HL-60/S4 (cell line): ENCODE results near the gene CD4.

ENCODE experiments used
- in situ Hi-C: fragments of 300-500 bp; cut with MboI; formaldehyde crosslinking; loops from 2 replicates; pipeline ENCODE4 v1.14.3; 2022; ENCODE audit warnings: low sequenced_read_pairs

CD4 gene

DNA sequence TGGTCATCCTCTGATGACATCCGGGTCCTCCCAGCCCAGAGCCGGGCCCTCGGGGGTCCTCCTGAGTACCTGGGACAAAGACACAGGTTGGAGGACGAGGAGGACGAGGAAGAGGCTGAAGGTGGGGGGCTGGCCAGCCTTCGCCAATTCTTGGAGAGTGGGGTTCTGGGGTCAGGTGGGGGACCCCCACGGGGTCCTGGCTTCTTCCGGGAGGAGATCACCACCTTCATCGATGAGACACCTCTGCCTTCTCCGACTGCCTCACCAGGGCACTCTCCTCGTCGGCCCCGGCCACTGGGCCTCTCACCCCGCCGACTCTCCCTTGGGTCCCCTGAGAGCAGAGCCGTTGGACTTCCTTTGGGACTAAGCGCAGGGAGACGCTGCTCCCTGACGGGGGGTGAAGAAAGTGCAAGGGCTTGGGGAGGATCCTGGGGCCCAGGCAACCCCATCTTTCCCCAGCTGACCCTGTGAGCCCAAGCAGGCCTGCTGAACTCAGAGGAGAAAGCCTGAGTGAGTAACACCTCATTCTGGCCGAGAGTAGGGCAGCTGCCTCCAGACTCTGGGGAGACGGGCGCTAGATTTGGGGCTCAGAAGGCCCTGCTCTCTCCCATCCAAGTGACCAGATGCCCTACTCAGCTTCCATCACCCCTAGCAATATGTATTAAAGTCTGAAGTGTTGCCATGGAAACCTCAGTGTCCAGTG, 37.6 kb downstream of the CD4 start:
- in situ Hi-C loops, result loop anchor here (5.0 kb wide), 1 partner anchor 75 kb away; the partner anchor contains the start of gene MLF2

DNA sequence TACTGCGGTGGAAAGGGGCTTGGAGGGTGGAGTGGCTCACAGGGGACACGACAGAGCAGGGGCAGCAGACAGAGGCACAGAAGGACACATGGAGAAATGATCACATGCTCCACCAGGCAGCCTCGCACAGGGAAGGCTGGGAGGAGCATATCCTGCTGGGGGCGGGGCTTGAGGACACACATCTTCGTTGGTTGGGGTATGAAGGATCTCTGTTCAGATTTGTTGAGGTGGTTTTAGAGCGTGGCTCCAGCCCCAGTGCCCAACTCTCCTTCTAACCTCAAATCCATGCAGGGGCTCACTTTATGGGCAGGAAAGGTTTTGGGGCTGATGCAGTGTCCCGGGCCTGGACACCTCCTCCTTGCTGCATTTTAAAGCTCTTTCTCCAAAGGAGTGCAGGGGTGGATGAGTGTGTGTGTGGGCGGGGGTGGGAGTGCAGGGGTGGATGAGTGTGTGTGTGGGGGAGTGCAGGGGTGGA, 38.1 kb downstream of the CD4 start:
- in situ Hi-C loops, result loop anchor here (5.0 kb wide), 1 partner anchor 75 kb away; the partner anchor contains the start of gene MLF2

DNA sequence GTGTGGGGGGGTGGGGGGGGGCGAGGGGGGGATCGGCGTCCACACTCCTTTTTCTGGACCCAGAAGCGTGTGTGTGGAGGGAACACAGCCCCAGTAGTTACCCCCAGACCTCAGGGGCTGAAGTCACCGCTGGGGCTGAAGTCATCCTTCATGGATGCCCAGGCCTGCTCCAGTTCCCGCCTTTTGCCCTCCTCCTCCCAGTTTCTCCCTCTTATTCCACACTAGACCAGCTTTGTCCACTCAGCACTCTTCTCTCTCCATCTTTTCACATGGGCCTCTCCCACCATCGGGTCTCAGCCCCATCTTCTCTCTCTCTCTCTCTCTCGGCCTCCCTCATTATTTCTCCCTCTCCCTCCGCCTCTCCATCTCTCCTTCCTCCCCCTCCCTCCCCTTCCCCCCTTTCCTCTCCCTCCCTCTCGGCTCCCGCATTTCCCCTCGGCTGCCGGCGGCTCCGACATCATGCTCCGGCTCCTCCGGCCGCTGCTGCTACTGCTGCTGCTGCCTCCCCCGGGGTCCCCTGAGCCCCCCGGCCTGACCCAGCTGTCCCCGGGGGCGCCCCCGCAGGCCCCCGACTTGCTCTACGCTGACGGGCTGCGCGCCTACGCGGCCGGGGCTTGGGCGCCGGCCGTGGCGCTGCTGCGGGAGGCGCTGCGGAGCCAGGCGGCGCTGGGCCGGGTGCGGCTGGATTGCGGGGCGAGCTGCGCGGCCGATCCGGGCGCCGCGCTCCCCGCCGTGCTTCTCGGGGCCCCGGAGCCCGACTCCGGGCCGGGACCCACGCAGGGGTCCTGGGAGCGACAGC, 38.9 kb downstream of the CD4 start, which contains the start of gene P3H3:
P3H3 (plus strand) TSS at position 426 of the 799 bp plus-strand sequence; CDS start at position 460, 34 bp downstream.
- in situ Hi-C loops, result loop anchor here (5.0 kb wide), 1 partner anchor 76 kb away; the partner anchor contains the start of gene MLF2

DNA sequence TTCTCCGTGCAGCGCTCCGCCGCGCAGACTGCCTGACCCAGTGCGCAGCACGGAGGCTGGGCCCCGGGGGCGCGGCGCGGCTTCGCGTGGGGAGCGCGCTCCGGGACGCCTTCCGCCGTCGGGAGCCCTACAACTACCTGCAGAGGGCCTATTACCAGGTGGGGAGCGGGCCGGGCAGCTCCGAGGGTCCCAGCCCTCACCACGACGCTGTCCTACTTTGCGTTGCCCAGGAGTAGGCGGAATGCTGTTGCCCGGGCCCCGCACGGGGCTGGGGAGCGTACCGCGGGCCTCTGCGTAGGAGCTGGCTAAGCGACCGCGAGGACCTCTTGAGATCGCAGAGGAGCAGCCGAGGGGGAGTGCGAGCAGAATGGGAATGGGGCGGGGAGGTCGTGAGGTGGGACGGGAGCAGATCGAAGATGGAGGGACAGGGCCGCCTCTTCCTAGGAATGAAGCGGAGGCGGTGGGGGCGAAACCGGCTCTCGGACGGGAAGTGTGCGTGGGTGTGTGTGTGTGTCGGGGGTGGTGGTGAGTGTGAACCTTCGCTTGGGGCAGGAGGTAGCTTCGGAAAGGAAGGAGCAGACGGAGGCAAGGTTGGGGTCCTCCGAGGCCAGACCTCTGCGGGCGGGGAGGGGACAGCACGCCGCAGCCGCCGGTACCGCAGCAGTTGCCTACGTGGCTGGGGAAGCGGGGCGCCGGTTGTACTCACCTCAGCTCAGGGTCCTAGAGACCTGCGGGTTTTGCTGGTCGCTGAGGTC, 39.6 kb downstream of the CD4 start:
- in situ Hi-C loops, result loop anchor here (5.0 kb wide), 1 partner anchor 77 kb away; the partner anchor contains the start of gene MLF2

DNA sequence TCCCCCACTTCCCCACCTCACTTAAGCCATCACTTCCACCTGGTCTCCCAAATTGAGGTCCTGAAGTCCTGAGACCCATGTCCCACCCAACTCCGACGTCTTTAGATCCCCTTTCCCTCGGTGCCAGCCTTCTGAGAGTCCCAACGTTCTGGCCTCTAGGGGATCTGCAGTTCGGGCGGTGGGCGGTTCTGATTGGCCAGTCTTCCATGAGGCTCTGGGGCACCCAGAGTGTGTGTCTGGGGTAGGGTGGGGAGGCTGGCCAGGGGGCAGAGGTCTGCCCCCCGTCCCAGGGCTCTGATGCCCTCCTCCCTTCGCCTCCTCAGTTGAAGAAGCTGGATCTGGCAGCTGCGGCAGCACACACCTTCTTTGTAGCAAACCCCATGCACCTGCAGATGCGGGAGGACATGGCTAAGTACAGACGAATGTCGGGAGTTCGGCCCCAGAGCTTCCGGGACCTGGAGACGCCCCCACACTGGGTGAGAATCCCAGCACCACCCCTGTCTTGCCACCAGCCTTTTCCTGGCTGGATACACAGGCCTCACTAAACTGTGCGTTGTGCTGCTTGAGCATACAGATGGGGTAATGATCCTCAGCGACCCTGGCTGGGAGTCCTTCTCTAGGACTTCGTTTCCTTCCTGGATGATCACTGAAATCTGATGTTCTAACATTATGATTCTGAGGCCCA, 40.4 kb downstream of the CD4 start:
- in situ Hi-C loops, result loop anchor here (5.0 kb wide), 1 partner anchor 77 kb away; the partner anchor contains the start of gene MLF2

DNA sequence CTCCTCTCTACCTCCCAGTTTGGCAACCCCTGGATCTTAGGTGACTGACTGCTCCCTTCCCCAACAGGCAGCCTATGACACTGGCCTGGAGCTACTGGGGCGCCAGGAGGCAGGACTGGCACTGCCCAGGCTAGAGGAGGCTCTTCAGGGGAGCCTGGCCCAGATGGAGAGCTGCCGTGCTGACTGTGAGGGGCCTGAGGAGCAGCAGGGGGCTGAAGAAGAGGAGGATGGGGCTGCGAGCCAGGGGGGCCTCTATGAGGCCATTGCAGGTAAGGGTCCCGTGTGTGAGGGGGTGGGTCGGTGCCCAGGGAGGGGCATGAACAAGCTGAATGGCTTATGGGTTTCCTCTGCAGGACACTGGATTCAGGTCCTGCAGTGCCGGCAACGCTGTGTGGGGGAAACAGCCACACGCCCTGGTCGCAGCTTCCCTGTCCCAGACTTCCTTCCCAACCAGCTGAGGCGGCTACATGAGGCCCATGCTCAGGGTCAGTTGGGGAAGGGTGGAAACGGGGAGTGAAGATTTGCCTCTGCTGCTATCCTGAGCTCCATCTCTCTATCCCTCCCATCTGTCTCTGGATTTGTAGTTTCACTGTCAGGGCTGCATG, 41.1 kb downstream of the CD4 start:
- in situ Hi-C loops, result no loop called here

DNA sequence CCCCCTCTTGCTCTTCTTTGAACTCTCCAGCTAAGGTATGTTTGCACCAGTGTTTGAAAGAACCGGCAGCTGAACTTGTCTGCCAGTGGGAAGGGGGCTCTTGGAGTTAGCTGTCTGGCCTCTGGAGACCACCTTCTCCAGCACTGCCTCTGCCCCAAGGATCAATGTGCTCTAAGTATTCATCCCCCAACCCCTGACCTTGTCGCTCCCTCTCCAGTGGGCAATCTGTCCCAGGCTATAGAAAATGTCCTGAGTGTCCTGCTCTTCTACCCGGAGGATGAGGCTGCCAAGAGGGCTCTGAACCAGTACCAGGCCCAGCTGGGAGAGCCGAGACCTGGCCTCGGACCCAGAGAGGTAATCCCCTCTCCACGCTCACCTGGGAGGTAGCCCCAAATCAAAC, 41.7 kb downstream of the CD4 start:
- in situ Hi-C loops, result no loop called here

DNA sequence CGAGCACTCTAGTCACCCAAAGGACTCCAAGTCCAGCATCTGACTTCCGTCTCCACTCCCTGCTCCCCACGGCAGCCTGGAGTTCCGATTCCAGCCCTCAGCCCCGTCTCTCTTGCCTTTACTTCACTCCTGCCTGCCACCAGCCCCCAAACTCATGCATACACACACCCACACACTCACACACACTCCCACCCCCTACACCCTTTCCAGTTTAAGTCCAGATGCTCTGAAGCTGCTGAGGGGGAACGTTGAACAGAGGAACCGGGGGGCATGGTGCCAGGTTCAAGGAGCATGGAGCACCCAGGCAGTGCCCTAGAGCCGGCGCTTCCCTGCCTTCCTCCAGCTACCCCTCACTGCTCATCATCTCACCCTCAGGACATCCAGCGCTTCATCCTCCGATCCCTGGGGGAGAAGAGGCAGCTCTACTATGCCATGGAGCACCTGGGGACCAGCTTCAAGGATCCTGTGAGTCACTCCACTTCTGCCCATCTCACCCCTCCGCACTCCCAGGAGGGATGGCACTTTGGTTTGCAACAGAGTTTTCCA, 42.2 kb downstream of the CD4 start:
- in situ Hi-C loops, result no loop called here

DNA sequence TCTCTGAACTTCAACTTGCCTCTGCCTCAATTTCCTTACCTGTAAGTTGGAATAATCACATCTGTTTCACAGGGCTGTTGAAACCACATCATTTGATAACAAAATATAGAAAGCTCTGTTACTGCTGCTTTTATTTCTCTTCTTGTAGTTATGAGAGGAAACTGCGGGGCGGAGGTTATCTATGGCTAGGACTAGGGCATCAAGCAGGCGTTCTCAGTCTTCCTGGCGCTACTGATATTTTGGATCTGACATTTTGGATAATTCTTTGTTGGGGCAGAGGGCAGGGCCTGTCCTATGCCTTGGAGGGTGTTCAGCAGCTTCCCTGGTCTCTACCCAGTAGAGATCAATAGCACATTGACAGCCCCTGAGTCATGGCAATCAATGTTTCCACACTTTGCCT, 42.8 kb downstream of the CD4 start:
- in situ Hi-C loops, result no loop called here

DNA sequence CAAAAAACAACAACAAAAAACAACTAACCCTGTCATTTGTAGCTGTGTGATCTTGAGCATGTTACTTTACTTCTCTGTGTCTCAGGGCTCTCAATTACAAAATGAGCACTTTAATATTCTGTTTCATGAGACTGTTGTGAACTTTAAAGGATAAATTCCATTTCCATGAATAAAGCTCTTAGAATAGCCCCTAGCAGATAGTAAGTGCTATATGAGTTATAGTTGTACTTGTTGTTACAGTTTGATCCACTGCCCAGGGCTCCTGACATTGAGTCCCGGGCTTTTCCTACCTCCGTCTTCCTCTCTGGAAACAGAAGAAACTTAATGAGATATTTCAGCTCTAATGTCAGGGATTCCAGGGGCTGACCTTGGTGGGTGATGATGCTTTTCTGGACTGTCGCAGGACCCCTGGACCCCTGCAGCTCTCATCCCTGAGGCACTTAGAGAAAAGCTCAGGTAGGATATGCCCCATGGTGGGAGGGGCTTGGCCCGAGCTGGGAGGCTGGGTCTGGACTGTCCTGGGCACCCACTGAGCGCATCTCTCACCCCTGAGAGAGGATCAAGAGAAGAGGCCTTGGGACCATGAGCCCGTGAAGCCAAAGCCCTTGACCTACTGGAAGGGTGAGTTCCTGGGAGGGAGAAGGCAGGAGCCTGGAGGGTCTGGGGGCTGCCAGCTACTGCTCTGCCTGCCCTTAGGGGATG, 44.0 kb downstream of the CD4 start:
- in situ Hi-C loops, result no loop called here

DNA sequence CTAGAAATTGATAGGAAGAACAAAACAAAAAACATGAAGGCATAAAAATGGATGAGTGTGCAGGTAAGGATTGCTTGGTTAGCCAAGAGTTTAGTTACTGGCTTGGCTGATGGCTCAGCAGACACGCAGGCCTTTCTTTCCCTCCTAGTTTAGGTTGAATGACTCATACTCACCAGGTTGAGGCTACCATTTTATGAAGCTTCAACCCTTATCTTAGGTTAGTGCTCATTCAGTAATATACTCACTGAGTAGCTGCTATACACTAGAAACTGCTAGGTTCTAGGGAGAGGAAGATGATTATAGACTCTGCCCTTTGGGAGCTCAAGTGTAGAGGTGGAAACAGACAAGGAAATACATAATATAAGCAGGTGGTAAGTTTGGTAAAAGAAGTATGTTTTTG, 44.9 kb downstream of the CD4 start:
- in situ Hi-C loops, result no loop called here

DNA sequence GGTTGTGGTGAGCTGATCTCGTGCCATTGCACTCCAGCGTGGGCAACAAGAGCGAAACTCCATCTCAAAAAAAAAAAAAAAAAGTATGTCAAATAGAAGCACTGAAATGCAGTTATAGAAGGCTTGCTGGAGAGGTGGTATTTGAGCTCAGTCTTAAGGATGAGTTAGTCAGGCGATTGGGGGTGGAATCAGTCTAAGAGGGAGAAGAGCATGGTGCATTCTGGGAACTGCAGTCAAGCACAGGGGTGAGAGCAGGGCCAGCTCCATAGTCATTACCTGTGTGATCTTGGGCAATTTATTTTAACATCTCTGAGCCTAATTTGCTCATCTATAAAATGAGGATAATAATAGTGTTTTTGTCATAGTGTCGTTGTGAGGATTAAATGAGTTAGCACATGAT, 45.5 kb downstream of the CD4 start:
- in situ Hi-C loops, result no loop called here

DNA sequence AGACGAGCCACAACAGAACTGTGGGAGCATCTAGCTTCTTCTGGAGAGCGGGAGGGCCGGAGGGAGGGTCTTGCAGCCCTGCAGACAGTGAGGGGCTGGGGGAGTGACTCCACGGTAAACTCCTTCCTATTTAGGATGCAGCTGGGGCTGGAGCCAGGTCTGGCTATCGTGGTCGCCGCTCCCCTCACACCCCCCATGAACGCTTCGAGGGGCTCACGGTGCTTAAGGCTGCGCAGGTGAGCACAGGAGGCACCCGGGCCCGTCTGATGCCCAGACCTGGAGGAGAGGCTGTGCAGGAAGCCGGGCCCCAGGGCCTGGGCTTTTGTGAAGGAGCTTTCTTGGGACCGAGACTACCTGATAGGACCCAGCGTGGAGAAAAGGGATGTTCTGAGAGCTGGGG, 47.5 kb downstream of the CD4 start:
- in situ Hi-C loops, result no loop called here

DNA sequence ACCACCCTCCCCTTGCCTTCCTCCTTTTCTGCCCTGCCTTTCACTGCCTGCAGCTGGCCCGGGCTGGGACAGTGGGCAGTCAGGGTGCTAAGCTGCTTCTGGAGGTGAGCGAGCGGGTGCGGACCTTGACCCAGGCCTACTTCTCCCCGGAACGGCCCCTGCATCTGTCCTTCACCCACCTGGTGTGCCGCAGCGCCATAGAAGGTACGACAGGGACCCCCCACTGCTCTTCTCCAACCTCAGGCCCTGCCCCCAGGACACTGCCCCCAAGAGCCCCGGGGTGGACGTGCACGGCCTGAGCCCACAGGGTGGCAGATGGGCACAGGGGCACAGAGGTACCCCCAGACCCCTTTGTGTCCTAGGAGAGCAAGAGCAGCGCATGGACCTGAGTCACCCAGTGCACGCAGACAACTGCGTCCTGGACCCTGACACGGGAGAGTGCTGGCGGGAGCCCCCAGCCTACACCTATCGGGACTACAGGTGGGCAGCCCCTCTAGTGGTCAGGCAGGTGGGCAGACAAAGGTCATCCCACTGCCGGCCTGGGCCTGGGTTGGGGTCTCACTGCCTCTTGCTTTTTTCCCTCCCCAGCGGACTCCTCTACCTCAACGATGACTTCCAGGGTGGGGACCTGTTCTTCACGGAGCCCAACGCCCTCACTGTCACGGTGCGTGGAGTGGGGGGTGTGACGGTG, 48.2 kb downstream of the CD4 start:
- in situ Hi-C loops, result no loop called here

DNA sequence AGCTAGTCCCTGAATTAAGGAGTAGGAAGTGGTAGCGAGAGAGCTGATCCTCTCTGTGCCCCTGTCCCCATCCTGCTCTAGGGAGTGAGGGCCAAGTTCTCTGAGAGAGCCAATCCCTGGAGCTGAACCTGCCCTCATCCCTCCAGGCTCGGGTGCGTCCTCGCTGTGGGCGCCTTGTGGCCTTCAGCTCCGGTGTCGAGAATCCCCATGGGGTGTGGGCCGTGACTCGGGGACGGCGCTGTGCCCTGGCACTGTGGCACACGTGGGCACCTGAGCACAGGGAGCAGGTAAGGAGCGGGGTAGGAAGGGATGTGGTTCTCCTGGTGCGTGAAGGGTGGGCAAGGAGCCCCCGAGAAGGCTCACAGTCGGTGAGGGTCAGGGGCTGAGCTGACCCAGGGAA, 49.5 kb downstream of the CD4 start:
- in situ Hi-C loops, result no loop called here

DNA sequence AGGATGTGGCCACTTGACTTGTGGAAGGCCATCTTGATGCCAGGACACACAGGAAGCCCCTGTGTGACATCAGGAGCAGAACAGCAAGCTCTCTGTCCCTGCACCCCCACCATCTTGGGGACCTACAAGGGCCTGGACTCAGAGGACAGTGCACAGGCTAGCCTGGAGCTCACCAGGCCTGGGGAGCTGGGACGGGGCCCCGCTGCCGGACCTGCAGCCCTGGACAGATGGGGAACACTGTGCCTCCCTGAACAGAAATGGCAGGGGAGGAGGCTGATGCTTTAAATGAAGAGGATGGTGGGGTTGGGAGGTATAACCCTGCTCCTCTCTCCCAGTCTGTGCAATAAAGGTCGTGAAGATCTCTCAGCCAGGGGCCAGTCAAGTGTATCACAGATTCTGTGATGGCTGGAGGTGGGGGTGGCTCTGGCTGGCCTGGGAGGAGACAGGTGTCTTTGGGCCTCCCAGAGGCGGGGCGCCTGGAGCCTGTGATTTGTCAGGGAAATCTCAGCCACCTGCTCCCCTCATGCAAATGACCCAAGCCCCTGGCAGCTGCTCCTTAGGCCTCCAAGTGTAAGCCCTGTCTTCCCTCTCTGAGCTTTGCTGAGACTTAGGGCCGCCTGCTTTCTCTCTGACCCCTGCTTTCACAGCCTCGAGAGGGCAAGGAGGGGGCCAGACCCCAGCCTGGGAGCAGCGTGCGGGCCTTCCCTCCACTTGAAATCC, 50.3 kb downstream of the CD4 start:
- in situ Hi-C loops, result no loop called here

DNA sequence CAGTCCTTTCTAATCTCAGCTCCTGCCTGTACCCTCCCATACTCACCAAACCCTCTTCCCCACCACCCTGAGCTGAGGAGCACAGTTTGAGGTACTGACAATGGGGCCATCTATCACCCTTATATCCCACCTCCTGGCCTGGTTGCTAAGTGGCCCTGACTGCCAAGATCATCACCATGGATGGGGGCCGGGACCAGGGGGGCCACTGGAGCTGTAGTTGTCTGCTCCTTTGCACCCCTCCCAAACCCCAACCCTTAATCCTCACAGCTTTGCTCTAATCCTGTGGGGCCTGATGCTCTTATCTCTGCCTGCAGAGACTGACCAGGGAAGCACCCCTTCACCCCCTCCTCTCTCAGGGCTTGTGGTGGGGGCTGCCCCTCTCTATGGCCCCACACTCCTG, 51.0 kb downstream of the CD4 start:
- in situ Hi-C loops, result no loop called here
